HG02870 (cell line): ENCODE data around the gene MINDY4.
"Not testable (repeated sequence)": the region's sequence is repeated elsewhere in the genome, so short reads cannot be mapped to it uniquely, and the experiment has no call there.

Experiments
- ATAC-seq: cut with Tn5 transposase; IDR thresholded peaks from one replicate; pipeline ENCODE4 v1.9.1; 2021; ENCODE audit warnings: mild to moderate bottlenecking, moderate library complexity; ENCODE audit not compliant: unreplicated experiment

MINDY4 gene

DNA sequence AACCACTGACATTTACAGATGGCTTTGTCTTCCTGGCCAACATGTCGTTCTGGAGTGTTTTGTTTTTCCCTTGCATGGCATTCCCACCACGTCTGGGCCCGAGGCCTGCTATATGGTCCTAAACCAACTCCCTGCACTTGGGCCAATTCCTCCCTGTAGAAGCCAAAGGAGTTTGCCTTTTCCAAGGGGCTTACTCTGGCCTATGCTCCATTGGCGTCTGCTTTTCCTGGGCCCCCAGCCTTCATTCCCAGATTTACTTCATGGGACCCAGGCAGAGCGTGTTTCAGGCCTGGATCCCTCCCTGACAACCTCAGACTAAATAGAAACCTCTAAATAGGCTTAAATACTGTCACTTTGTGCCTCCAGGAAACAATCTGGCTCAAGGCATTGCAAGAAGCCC is 60.7 kb downstream of the MINDY4 start:
- ATAC-seq = no peak

DNA sequence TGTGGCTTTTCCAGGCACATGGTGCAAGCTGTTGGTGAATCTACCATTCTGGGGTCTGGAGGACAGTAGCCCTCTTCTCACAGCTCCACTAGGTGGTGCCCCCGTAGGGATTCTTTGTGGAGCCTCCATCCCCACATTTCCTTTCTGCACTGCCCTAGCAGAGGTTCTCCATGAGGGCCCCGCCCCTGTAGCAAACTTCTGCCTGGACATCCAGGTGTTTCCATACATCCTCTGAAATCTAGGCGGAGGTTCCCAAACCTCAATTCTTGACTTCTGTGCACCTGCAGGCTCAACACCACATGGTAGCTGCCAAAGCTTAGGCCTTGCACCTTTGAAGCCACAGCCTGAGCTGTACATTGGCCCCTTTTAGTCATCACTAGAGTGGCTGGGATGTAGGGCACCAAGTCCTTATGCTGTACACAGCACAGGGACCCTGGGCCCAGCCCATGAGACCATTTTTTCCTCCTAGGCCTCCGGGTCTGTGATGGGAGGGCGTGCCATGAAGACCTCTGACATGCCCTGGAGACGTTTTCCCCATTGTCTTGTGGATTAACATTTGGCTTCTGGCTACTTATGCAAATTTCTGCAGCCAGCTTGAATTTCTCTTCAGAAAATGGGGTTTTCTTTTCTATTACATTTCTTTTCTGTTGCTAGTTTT is 62.9 kb downstream of the MINDY4 start:
- ATAC-seq = not testable (repeated sequence)

GRCh38 chr7:30835396-30835915 is 64.2 kb downstream of the MINDY4 start:
- ATAC-seq = no peak

DNA sequence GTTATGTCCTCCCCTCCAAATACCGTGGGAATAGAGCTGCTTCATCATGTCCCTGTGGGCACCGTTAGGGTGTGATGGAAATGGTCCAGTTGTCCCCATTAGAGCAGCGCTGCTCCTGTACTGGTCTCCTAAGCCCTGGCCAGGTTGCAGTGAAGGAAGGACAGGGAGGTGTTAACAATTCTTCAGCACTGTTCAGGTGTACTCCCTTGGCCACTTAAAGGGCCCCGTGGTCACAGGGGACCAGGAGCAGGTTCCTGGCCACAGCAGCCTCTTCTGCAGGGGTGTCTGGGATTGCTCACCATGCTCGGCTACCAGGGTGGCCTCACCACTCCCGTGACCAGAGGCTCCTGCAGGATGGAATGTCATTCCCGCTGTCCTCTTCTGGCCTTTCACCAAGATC is 65.8 kb downstream of the MINDY4 start:
- ATAC-seq = no peak

DNA sequence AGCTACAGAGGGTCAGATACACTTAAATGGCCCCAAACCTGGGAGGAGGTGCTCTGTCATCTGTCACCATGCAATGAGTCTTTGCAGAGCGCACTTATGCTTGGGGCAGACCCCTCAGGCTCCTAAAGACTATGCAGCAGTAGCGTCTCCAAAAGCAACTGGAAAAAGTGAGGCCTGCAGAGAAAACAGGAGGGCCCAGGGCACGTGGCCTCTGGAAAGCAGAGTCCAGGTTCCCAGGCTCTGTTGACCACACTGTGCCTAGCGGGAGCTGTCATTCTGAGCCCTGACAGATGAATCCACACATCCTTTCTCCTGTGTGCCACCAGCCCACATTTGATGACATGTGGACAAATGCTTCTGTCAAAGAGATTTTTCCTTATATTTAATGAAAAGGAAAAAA is 66.4 kb downstream of the MINDY4 start:
- ATAC-seq = no peak

DNA sequence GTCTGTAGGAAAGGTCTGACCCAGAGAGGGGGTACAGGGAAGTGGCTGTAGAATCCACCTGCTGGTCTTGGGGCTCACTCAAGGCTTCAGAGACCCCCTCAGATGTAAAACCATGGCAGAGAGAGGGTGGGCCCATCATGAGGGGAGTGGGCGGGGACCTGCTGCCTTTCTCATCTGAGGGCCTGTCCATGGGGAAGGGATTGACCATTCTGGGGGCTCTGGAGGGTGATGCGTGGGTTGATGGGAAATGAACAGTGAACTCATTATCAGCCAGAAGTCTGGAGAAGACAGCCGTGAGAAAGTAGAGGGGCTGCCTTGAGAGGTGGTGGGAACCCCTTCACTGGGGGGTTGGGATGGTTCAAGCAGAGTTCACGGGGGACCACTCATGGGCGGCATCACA is 66.8 kb downstream of the MINDY4 start:
- ATAC-seq = no peak

GRCh38 chr7:30840141-30841024 is 69.2 kb downstream of the MINDY4 start:
- no peak for ATAC-seq

DNA sequence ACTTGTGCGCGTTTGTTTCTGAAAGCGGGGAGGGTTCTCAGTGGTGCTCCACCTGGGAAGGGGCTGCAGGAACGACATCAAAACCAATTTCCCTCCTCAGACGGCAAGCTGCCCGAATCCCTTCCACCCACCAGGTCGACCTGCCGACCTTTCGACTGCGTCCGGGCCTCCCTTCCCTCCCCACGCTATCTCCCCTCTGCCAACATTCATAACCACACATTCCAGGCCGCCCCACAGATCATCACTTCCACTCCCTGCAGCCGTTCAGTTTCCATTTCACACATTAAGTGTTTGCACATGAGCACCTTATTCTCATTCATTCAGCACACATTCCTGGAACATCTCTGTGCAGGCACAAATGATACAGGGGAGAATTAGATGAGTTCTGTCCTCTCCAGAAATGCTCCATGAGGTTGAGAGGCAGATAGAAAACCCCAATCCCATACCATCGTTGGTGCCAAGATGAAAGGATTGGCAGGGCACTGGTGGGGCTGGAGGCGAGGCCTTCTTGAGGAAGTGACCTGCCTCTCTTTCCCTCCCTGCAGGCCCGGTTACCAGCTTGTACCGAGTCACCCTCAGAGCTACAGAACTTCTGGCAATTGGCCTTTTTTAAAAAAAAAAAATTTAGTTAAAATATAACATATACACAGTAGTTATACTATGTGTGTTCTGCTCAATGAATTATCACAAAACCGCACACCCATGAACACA is 70.0 kb downstream of the MINDY4 start:
- no peak for ATAC-seq

DNA sequence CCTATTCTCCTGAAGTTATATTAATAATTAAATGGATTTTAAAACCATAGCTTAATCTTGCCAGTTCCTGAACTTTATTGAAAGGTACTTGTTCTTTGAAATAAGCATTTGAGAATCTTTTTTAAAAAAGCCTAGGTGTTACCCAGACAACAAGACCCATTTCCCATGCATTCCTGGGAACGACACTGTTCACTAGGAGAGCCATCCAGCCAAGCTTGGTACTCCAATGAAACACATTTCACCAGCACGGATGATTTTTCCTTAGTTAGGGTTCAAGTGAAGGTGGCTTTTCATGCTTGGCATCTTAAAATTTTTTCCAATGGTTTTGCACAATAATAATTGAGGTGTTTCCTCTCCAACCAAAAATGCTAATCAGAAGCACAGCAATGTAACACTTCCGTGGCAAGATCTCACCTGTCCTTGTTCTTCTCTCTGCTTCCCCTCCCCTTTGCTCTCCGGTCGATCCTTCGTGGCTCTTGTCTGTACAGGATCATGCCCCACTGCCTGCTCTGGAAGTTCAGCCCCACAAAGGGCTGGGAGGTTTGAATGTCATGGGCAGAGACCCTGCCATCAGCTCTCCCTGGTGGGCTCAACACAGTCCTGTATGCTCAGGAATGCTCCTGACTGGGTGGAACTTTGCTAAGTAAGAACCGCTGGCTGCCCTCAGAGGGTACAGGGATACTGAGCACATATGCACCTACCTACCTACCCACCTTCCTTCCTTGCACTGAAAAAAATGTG is 70.8 kb downstream of the MINDY4 start:
- ATAC-seq = no peak

DNA sequence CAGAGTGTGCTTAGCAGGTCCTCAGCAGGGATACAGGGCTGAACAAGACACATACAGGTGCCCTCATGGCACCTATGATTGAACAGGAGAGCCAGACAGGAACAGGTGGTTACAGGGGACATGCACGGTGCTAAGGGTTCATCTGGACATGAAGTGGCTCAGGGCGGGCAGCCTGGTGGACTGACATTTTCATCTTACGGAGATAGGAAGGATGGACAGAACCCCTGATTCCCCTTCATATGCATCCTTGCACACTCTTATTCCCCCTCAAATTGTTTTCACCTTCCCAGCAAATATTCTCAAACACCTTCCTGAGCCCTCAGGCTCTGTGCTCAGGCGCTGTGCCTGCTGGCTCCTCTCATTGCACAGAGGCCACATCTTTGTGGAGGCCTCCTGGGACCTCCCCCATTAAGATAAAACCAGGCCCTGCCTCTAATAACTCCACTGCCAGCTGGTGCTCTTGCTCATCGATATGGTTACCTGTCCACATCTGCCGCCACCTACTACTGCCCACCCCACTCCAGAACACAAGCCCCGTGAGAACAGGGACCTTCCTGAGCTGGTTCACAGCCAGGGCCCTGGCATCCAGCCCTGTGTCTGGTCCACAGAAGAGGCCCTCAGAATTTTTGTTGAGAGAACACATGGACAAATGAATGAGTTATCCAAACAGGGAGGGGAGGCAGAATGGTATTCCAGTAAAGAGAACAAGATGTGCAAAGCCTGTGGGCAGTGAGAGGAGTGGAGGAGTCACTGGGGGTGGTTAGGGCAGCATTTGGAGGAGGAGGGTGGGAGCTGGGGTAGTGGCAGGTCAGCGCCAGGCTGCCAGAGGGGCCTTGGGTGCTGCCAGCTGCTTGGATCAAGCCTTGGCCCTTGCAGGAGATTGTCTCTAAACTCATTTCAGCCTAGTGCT is 71.6 kb downstream of the MINDY4 start:
- ATAC-seq = no peak

DNA sequence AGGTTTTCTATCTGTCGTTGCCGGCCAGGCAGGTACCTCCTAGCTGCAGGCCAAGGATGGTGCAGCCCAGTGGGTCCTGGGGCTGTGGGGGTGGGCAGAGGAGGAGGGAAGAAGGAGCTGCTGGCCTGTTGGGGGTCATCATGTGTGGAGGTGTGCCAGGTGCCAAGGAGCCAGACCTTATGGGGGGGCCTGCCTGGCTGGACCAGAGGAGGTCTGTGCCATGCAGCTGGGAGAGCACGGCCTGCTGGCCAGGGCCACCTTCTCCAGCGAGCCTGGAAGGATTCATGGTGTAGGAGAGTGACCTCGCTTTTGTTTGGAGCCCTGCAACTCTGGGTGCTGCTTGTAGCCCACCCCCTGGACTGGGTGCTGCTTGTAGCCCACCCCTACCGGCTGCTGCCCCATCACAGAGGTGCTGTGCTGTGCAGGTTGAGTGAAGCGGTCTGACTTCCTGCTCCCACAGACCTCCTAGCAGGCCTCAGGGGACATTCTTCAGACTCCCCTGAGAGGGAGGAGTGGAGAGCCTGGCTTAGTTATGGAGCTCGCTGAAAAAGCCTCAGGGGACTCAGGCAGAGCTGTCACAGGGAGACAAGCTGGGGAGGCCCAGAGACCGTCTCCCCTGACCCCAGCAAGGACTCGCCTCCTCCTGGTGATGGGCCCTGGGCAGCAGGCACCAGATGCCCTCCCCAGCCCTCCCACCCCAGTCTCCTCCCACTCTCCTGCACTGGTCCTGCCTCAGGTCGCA is 72.7 kb downstream of the MINDY4 start:
- ATAC-seq = no peak

DNA sequence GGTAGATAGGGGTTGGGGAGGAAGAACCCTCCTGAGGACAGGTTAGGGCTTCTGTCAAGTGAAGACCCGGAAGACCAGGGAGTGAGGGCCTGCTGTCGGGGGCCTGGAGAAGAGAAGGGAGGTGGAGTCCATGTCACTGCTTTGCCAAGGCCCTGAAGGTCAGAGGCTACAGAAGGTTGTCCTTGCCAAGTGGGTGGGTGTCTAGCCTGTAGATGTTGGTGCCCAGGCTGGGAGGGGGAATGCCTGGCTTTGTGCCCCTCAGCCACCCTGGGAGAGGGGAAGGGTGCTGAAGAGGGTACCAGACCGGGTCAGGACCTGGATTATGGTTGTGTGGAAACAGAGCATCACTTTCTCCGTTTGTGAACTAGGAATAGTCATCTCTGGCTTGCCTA is 73.3 kb downstream of the MINDY4 start:
- no peak for ATAC-seq

DNA sequence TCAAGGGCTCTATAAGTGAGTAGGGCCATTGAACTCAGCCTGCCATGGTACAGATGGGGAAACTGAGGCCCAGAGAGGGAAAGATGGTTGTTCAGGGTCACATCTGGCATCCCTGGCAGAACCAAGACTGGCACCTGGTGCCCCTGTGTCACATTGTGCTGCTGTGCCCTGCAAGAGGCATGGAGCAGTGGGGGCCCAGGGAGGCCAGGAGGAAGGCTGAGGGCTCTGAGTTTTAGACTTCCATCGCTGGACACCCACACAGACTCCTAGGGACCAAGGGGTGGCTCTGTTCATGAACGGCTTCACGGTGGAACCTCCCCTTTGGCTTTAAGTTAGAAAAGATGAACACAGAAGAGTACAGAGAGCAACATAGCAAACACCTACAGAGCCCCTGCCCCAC is 73.7 kb downstream of the MINDY4 start:
- ATAC-seq = no peak

DNA sequence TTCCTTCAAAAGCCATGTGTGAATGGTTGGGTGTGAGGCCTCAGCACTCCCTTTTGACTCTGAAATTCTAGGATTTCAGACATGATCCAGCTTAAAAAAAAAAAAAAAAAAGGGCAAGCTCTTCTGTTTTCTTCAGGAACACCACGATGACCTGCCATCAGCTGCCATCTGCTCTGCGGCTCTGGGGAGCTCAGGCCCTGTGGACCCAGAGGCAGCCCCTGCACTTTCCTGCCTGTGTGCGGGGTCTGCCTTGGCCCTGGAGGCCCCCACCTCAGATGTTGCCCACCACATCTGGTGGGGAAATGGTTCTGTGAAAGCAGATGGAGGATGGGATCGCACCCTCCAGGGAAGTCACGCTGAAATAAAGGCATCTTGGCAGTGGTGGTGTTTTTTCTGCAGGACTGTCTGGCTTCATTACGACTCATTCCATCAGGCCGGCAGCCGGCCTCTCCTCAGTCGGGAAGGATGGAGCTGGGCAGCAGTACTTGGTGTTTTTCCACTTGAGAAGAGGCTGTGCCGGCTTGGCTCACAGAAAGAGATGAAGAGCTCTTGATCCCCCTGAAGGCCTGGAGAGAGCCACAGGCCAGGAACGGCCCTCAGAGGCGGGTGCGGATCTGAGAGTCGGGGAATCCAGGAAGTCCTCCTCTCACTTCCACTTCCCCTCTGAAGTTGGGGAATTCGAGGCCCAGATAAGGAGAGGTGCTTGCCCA is 74.4 kb downstream of the MINDY4 start:
- ATAC-seq = no peak

DNA sequence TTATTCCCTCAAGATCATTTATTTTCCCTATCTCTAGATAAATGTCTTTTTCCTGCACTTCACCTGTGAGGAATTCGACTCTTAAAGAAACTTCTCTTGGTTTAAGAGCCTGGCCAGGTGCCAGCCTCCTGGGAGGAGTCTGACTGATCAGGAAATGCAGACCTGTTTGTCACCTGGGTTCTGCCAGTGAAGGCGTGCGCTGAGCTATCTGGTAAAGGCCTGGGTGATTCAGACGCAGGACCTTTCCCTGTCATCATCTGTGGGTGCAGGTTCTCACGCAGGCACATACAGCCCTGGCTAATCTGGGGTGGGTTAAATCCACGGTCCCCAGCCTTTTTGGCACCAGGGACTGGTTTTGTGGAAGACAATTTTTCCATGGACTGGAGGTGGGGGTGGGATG is 75.2 kb downstream of the MINDY4 start:
- ATAC-seq = no peak

- ATAC-seq = no peak
These were observed 77.1 kb downstream of the MINDY4 start for GRCh38 chr7:30848121-30848855.

DNA sequence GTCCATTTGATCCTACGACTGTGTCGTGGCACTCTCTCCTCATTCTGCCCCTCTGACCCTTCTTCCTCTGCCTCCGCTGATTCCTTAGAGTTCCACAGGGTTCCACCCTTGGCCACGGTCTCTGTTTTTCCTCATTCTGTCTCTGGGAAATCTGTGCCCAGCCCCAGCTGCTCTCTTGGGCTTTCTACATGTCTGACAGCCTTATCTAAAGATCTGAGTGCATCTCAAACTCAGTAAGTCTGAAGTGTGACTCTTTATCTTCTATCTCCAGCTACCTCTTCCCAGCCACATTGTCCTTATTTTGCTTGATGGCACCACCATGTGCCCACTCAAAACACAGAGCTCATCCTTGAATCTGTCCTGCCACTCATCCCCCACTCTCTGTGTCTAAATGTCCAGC is 78.3 kb downstream of the MINDY4 start:
- ATAC-seq = no peak

DNA sequence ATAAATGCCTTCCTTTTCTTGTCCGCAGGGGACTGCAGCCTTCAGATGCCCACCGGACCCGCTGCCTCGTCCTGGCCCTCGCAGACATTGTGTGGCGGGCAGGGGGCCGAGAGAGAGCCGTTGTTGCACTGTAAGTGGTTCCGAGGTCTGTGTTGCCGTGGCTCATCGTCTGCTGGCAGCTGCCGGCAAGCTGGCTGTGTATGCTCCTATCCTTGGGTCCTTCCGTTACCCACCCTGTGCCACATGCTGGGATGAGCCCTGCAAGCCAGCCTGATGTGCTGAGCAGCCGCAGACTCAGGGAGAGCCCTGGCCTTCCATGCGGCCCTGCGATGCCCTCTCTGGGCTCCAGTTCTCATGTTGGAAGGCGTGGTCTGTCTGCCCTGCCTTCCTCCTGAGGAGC is 79.2 kb downstream of the MINDY4 start:
- ATAC-seq = no peak
